Prostate gland (tissue), 2 donors: Measurements from ENCODE around the gene UCP1.

Experiments used
- CTCF ChIP-seq, 4 experiments: fragments of 200-600 bp in 2 of 4; fragments of 450-650 bp in 2 of 4; sonication (generic) in 2 of 4; IDR thresholded peaks; 1 replicate in 3 of 4; 2 replicates in 1 of 4; pipeline ENCODE4 v1.5.1; 2016 to 2019; ENCODE audit warnings: antibody characterized with exemption in 4 of 4, mild to moderate bottlenecking in 2 of 4, moderate library complexity in 2 of 4
- POLR2AphosphoS5 ChIP-seq: sonication (generic); formaldehyde crosslinking; IDR thresholded peaks from one replicate; pipeline ENCODE4 v1.6.1; 2017; ENCODE audit warnings: antibody characterized with exemption

DNA sequence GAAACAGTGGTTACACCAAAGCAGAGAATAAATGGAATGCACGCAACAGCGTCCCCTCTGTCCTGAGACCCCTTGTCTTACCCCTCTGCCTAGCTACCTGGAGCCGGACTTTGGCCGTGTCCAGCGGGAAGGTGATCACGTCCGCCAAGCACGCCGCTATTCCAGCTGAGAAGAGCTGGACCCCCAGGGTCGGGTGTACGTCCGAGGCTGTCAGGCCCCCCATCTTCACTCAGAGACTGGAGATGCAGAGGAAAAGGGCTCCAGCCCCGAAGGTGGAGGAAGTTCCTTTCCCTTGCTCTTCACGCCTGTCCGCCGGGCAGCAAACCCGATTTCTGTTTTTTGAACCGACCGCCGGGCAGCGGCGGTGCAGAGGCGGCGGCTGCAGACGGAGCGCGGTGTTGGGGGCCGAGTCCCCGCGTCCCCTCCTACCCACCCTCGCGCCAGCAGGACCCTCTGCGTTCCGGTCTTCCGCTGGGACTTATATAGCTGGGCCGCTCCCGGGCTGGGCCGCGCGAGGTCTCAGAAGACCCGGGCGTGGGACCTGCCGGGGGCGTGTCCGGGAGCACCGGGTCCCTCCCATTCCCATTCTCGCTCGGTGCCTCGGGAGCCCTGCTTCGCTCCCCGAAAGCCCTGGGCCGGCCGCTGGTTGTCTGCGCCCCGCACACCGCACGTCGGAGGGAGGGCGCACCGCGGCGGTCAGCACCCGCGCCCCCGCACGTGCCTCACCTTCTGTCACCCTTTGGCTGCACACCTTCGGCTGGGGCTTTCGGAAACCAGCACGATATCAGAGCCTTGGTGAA, at the start of gene UCP1:
- TF ChIP-seq POLR2AphosphoS5 (no peak), CTCF (IDR thresholded peaks at IDR 0.05) (no peak)
